ENCODE results near the gene L1CAM. TPM values are rescaled to one million over a fixed set of nuclear protein-coding genes. Genes with fewer than 3 reads are reported as not detected.

L1CAM gene
- total RNA-seq, 2 experiments from 2014 or later: 0.19 to 0.31 TPM

DNA sequence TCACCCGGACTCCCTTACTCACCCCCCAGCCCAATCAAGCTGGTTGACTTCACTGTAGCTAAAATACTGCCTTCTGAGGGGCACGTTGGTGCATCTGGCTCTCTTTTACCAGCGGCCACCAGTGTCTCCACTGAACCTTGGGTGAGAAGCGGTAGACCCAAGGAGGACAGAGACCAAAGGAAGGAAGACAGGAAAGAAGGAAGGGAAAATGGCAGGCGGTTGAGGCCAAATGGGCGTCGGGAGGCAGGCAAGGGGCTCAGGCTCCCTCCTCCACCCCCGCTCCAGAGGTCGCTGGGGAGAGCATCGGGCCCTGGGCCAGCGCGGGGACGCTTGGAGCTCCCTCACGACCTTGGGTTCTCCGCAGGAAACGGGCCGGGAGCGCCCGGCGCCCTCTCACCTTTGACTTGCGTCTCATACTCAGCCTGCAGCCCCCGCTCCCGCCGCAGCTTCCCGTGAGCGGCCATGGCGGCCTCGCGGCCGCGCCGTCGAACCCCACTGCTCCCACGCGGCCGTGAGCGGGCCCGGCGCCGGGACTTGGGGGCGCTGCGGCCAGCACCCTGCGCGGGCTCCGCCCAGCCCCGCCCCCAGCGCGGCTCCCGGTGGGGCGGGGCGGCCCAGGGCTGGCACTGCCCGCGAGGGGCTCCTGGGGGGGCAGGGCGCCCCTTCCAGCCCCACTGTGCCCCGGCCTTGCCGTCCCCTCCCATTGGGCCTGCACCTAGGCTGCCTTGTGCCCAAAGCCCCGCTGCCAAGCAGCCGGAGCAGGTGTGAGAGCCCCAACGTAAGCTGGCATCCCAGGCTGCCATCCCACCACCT, 40.0 kb upstream of the L1CAM start, which contains the start of gene ARHGAP4:
Gene ARHGAP4, minus strand, starts transcription at position 526 of the 813 bp plus-strand sequence. Its CDS starts 62 bp downstream, at position 464.
- ChIA-PET CTCF (interaction anchor here (0.9 to 8.5 kb wide), 5 partner anchors 15 to 56 kb away, joined by 3 to 58 read pairs (median 3); partner anchors contain the start of genes HCFC1 and TMEM187), POLR2A (interaction anchor here (0.9 to 2.5 kb wide), 8 partner anchors 9 to 44 kb away, joined by 3 to 12 read pairs (median 4); partner anchors contain the start of gene NAA10)

DNA sequence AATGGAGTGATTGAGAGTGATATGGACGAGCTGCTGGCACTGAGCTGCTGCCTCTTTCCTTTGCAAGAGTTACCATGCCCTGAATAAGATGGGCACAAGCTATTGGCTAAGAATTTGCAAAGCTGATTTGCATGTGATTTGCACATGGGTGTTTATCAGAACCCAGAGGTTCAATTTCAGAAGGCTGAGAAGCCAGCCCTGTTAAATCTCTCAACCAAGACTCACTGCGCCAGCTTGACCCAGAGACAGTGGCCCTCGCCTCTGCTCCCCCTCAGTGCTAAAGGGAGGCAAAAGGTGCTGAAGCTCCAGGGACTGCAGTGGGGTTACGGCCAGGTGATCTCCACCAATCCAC, 39.4 kb upstream of the L1CAM start:
- POLR2A ChIA-PET: interaction anchor here (1.1 to 2.5 kb wide), 5 partner anchors 11 to 41 kb away, joined by 3 to 12 read pairs (median 4); no protein-coding TSS in a partner anchor
- CTCF ChIA-PET: interaction anchor here (0.9 to 8.5 kb wide), 4 partner anchors 14 to 57 kb away, joined by 3 to 58 read pairs (median 4); no protein-coding TSS in a partner anchor

- CTCF ChIA-PET: interaction anchor here (0.7 to 8.5 kb wide), 5 partner anchors 8 to 41 kb away, joined by 3 to 58 read pairs (median 3); partner anchors contain the start of gene RENBP
These were observed 38.3 kb upstream of the L1CAM start for GRCh38 chrX:153924149-153924861.

GRCh38 chrX:153922932-153923857, 37.2 kb upstream of the L1CAM start:
- CTCF ChIA-PET: interaction anchor here (0.6 to 8.5 kb wide), 7 partner anchors 9 to 159 kb away, joined by 3 to 58 read pairs (median 3); partner anchors contain the start of gene PLXNB3
- POLR2A ChIA-PET: interaction anchor here (2.5 kb wide), 1 partner anchor 129 kb away, joined by 7 read pairs; the partner anchor contains the start of genes IDH3G and SSR4

More at GRCh38 chrX:153924149-153924861, 38.3 kb upstream of the L1CAM start:
- POLR2A ChIA-PET: interaction anchor here (0.5 to 2.5 kb wide), 8 partner anchors 13 to 130 kb away, joined by 3 to 12 read pairs (median 4); partner anchors contain the start of genes IDH3G and SSR4

DNA sequence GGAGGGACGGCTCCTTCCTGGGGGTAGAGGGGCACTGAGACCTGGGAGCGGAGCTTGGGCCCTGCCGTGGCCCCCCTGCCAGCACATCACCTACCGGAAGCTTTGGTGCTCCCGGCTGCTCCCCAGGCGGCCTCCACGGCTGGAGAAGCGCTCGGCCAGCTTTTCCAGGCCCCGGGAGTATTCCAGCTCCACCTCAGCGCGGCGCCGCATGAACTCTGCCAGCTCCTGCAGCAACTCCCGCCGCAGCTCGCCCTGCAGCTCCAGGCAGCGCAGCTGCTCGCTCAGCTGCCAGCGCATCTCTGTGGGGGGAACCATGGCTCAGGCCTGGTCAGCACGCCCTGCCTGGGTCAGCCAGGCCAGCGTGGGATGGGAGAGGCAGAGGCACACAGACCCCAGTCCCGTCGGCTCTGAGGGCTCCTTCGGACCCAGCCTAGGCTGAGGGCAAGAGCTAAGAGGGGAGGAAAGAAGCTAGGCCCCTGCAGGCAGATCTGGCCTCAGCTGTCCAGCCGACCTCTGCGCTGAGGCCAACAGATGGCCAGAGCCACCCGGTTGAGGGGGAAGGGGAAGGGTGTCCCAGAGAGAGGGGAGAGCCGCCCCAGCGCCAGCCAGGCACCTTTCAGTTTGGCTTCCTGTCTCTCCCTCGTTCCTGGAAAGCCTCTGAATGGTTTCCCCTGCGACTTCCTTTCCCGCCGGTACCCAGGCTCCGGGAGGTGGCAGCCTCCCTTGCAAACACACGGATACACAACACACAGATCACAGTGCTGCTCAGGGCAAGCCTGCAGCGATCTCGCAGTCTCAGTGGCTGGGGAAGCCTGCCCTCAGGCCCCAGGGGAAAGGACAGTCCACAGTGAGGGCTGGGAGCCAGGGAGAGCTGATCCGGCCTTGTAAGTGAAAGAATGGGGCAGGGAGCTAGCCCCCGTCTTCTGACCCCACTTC, 35.8 kb upstream of the L1CAM start:
- ChIA-PET POLR2A (no interaction called here), CTCF (interaction anchor here (0.5 to 8.5 kb wide), 2 partner anchors 17 to 26 kb away, joined by 3 to 58 read pairs; no protein-coding TSS in a partner anchor)

- CTCF ChIA-PET: no interaction called here
- POLR2A ChIA-PET: interaction anchor here (0.9 kb wide), 1 partner anchor 46 kb away, joined by 4 read pairs; no protein-coding TSS in a partner anchor
These were observed 35.1 kb upstream of the L1CAM start for GRCh38 chrX:153921070-153921469.

- POLR2A ChIA-PET: interaction anchor here (0.9 kb wide), 1 partner anchor 47 kb away, joined by 4 read pairs; no protein-coding TSS in a partner anchor
- CTCF ChIA-PET: no interaction called here
These were observed 34.6 kb upstream of the L1CAM start for GRCh38 chrX:153920546-153920945.

DNA sequence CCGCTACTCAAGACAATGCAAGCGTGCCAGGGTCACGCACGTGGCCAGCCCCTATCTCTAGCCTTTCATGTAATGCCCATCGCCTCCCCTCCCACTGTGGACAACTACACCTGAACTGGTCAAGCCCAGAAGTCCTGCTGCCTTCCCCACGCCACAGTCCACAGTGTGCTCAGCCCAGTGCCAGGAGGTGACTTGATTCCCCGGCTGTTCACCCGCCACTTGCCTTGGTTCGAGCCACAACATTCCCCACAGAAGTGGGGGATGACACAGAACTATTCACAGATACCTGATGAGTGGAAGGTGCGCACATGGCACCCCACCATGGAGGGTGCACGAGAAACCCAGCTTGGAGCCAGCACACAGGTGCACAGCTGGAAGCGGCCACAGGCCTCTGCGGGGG, 33.3 kb upstream of the L1CAM start:
- ChIA-PET CTCF (no interaction called here), POLR2A (no interaction called here)

- ChIA-PET POLR2A (no interaction called here), CTCF (no interaction called here)
These were observed 31.9 kb upstream of the L1CAM start for GRCh38 chrX:153917869-153918268.

GRCh38 chrX:153913701-153914100, 27.7 kb upstream of the L1CAM start:
- CTCF ChIA-PET: no interaction called here

DNA sequence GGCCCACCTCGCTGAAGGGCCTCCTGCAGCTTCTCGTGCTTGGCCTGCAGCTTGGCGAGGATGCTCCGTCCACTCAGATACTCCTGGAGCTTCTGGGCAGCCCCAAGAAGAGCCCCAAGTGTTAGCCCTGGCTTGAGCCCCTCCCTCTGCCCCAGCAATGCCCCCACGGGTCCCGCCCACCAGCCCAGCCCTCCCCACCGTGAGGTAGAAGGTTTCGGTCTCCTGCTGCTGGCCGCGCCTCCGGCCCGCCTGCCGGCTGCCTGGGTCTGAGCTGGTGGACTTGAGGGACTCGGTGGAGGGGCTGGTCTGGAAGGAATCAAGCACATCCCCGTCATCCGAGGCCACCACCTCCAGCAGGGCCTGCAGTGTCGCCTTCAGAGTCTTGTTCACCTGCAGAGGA, 27.2 kb upstream of the L1CAM start:
- POLR2A ChIA-PET: no interaction called here
- CTCF ChIA-PET: no interaction called here

More at GRCh38 chrX:153913701-153914100, 27.7 kb upstream of the L1CAM start:
- POLR2A ChIA-PET: no interaction called here

DNA sequence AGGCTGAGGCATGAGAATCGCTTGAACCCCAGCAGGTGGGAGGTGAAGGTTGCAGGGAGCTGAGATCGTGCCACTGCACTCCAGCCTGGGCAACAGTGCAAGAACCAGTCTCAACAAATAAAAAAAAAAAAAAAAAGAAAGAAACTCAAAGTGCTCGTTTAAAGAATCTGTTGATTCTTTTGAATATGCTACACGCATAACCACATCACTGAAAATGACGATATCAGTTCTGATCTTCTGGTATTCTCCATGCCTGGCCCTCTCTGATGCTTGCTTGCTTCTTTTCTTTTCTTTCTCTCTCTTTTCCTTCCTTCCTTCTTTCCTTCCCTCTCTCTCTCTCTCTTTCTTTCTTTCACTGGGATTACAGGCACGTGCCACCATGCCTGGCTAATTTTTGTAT, 25.8 kb upstream of the L1CAM start:
- ChIA-PET CTCF (interaction anchor here (1.2 kb wide), 1 partner anchor 11 kb away, joined by 3 read pairs; no protein-coding TSS in a partner anchor), POLR2A (interaction anchor here (2.7 kb wide), 1 partner anchor 14 kb away, joined by 12 read pairs; the partner anchor contains the start of gene ARHGAP4)

DNA sequence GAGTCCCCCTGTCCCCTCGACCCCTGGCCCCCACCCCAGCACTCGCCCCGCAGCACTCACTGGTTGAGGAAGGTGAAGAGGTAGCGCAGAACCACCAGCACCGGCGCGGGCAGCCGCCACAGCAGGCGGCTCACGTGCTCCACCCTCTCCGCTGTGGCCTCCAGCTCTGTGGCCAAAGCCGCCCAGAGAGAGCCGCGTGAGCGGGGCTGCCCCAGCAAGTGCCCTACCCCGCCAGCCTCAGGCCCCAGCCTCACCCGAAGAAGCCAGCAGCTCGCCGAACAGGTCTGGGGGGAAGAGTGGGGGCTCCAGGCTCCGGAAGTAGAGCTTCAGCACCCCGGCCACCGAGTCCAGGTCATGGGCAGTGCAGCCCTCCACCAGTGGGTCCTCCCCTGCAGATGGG, 24.5 kb upstream of the L1CAM start:
- POLR2A ChIA-PET: interaction anchor here (0.7 to 2.7 kb wide), 2 partner anchors 15 to 102 kb away, joined by 6 to 12 read pairs; partner anchors contain the start of gene ARHGAP4

DNA sequence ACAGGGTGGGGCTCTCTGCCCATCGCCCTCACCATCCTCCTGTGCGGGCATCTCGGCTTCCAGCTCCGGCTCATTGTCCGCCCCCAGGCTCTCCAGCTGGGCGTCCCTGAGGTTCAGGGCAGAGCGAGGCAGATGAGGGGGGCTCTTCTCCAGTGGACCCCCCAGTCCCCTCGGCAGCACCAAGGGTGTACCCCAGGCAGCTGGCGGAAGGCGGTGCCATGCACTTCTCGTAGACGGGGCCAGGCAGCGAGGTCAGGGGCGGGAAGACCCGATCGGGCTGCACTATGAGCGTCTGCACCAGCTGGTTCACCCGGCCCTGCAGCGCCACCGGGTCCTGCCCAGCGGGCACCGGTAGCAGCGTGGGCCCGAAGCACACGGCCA, 24.0 kb upstream of the L1CAM start:
- POLR2A ChIA-PET: interaction anchor here (2.7 kb wide), 1 partner anchor 15 kb away, joined by 12 read pairs; the partner anchor contains the start of gene ARHGAP4
- CTCF ChIA-PET: interaction anchor here (1.4 kb wide), 1 partner anchor 39 kb away, joined by 5 read pairs; no protein-coding TSS in a partner anchor

More for the DNA sequence above, 24.5 kb upstream of the L1CAM start:
- CTCF ChIA-PET: interaction anchor here (0.6 to 1.4 kb wide), 2 partner anchors 12 to 38 kb away, joined by 3 to 5 read pairs; no protein-coding TSS in a partner anchor

GRCh38 chrX:153909024-153909979, 23.3 kb upstream of the L1CAM start:
- POLR2A ChIA-PET: no interaction called here
- CTCF ChIA-PET: no interaction called here

DNA sequence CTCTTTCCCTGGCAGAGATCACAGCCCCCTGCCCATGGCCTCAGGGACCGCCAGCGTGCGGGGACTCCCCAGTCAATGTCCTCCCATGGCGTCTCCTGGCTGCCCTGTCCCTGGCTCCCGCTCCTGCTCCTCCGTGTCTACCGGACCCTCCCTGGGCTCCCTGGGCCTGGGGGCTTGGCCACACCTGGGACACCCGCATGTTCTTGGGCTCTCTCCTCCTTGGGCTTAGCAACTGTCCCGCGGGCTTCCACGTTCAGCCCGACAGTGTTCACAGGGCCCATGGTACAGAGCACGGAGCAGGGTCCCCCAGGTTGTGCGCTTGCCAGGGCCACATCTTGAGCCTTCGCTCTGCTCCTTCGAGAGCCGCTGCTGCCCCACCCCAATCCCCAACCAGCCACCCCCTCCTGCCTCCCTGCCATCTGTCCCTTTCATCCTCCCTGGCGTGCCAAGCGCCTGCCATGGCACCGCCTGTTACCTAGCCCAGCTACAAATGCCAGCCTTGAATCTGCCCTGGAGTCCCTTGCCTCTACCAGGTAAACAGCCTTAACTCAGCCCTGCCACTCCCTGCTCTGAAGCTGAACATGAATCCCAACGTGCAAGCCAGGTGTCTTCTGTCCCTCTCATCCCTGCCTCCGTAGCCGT, 22.4 kb upstream of the L1CAM start:
- CTCF ChIA-PET: no interaction called here
- POLR2A ChIA-PET: no interaction called here

All from activated CD8-positive, alpha-beta memory T cell treated with anti-CD3 and anti-CD28 coated beads for 36 hours (primary cell).